ENCODE results near the gene CCDC142. TPM values are rescaled to one million over a fixed set of nuclear protein-coding genes. Genes with fewer than 3 reads are reported as not detected.
"Not testable (repeated sequence)": the region's sequence is repeated elsewhere in the genome, so short reads cannot be mapped to it uniquely, and the experiment has no call there.

Gene CCDC142
- polyA plus RNA-seq, 1 donor (not counting 4 experiments of a cell fraction or from before 2014, with no cell fraction given), result 4.7 TPM

GRCh38 chr2:74488643-74489481 lies 6.1 kb upstream of the CCDC142 start:
- Histone ChIP-seq H3K36me3 (ENCODE audit: control insufficient read depth in 2 of 2, extremely low read depth in 1 of 2, insufficient read depth in 2 of 2, low read length in 2 of 2) (peaks cover 29 to 45% of the 10 kb centered on the region in 2 experiments), H3K79me2 (ENCODE audit: control insufficient read depth, insufficient read depth, low read length) (peaks cover 14% of the 10 kb centered on the region), H3K9me3 (ENCODE audit: control insufficient read depth, low read depth, low read length) (no peaks in the 10 kb centered on the region), H3K4me1 (ENCODE audit: control insufficient read depth, extremely low read depth, insufficient read depth, low read length) (peaks cover 10% of the 10 kb centered on the region), H3K4me3 (ENCODE audit: control insufficient read depth in 2 of 3, extremely low read depth in 1 of 3, insufficient read depth in 2 of 3, low read depth in 1 of 3, low read length in 3 of 3) (no peak overlapping the region), H3K27me3 (ENCODE audit: control insufficient read depth, extremely low read depth, insufficient read depth, low read length) (no peaks in the 10 kb centered on the region), H3K9ac (ENCODE audit: control insufficient read depth, extremely low read depth, insufficient read depth, low read length) (no peak overlapping the region), H3K4me2 (ENCODE audit: control insufficient read depth, extremely low read depth, insufficient read depth, low read depth, low read length) (peak overlapping the region; percentile 45), H2AFZ (ENCODE audit: control insufficient read depth, low read length) (no peak overlapping the region), H3K27ac (ENCODE audit: control insufficient read depth, insufficient read depth, low read length) (no peak overlapping the region), H3K9me1 (ENCODE audit: control insufficient read depth, extremely low read depth, insufficient read depth, low read length) (no peaks in the 10 kb centered on the region), H4K20me1 (ENCODE audit: control insufficient read depth, extremely low read depth, insufficient read depth, low read length) (no peaks in the 10 kb centered on the region)
- DNase-seq (ENCODE audit: low read depth, low spot score), result no peak
- TF ChIP-seq CTCF (optimal IDR thresholded peaks at IDR 0.05 in 1 of 3, IDR thresholded peaks at IDR 0.05 in 1 of 3, conservative IDR thresholded peaks at IDR 0.05 in 1 of 3; ENCODE audit: extremely low read depth in 1 of 3, insufficient read depth in 2 of 3, low read length in 3 of 3), result no peak
- TF ChIP-seq EZH2 (IDR thresholded peaks at IDR 0.05; ENCODE audit: low read length), result no peak
- no peak for FAIRE-seq
- dilution Hi-C loops (cut with MboI; ENCODE audit: extremely low pct_ligation_motif_present, low sequenced_read_pairs), result no loop called here

- Histone ChIP-seq H3K9me3 (ENCODE audit: control insufficient read depth, low read depth, low read length) (no peaks in the 10 kb centered on the region), H3K27me3 (ENCODE audit: control insufficient read depth, extremely low read depth, insufficient read depth, low read length) (no peaks in the 10 kb centered on the region), H4K20me1 (ENCODE audit: control insufficient read depth, extremely low read depth, insufficient read depth, low read length) (no peaks in the 10 kb centered on the region), H3K4me2 (ENCODE audit: control insufficient read depth, extremely low read depth, insufficient read depth, low read depth, low read length) (no peak overlapping the region), H3K27ac (ENCODE audit: control insufficient read depth, insufficient read depth, low read length) (no peak overlapping the region), H2AFZ (ENCODE audit: control insufficient read depth, low read length) (no peak overlapping the region), H3K9ac (ENCODE audit: control insufficient read depth, extremely low read depth, insufficient read depth, low read length) (no peak overlapping the region), H3K4me1 (ENCODE audit: control insufficient read depth, extremely low read depth, insufficient read depth, low read length) (peaks cover 24% of the 10 kb centered on the region), H3K4me3 (ENCODE audit: control insufficient read depth in 2 of 3, extremely low read depth in 1 of 3, insufficient read depth in 2 of 3, low read depth in 1 of 3, low read length in 3 of 3) (no peak overlapping the region), H3K79me2 (ENCODE audit: control insufficient read depth, insufficient read depth, low read length) (peaks cover 33% of the 10 kb centered on the region), H3K9me1 (ENCODE audit: control insufficient read depth, extremely low read depth, insufficient read depth, low read length) (no peaks in the 10 kb centered on the region), H3K36me3 (ENCODE audit: control insufficient read depth in 2 of 2, extremely low read depth in 1 of 2, insufficient read depth in 2 of 2, low read length in 2 of 2) (peaks cover 11 to 20% of the 10 kb centered on the region in 2 experiments)
- FAIRE-seq (no peak), DNase-seq (ENCODE audit: low read depth, low spot score) (no peak)
- no peak for TF ChIP-seq EZH2 (IDR thresholded peaks at IDR 0.05; ENCODE audit: low read length)
- no peak for TF ChIP-seq CTCF (optimal IDR thresholded peaks at IDR 0.05 in 1 of 3, IDR thresholded peaks at IDR 0.05 in 1 of 3, conservative IDR thresholded peaks at IDR 0.05 in 1 of 3; ENCODE audit: extremely low read depth in 1 of 3, insufficient read depth in 2 of 3, low read length in 3 of 3)
- dilution Hi-C loops (cut with MboI; ENCODE audit: extremely low pct_ligation_motif_present, low sequenced_read_pairs), result no loop called here
Observed at GRCh38 chr2:74486141-74486540, 3.3 kb upstream of the CCDC142 start.

- peaks cover 24% of the 10 kb centered on the region for H3K4me1 ChIP-seq (ENCODE audit: control insufficient read depth, extremely low read depth, insufficient read depth, low read length)
- peak overlapping the region; percentile 84 for H3K4me2 ChIP-seq (ENCODE audit: control insufficient read depth, extremely low read depth, insufficient read depth, low read depth, low read length)
- peak overlapping the region; percentile 82 for H3K27ac ChIP-seq (ENCODE audit: control insufficient read depth, insufficient read depth, low read length)
- peaks cover 35% of the 10 kb centered on the region for H3K79me2 ChIP-seq (ENCODE audit: control insufficient read depth, insufficient read depth, low read length)
- peak overlapping the region; percentile 84 for H3K9ac ChIP-seq (ENCODE audit: control insufficient read depth, extremely low read depth, insufficient read depth, low read length)
- DNase-seq (ENCODE audit: low read depth, low spot score); H3K36me3 ChIP-seq (ENCODE audit: control insufficient read depth in 2 of 2, extremely low read depth in 1 of 2, insufficient read depth in 2 of 2, low read length in 2 of 2); H3K27me3 ChIP-seq (ENCODE audit: control insufficient read depth, extremely low read depth, insufficient read depth, low read length); dilution Hi-C loops (cut with MboI; ENCODE audit: extremely low pct_ligation_motif_present, low sequenced_read_pairs); H3K9me1 ChIP-seq (ENCODE audit: control insufficient read depth, extremely low read depth, insufficient read depth, low read length); H3K9me3 ChIP-seq (ENCODE audit: control insufficient read depth, low read depth, low read length); H4K20me1 ChIP-seq (ENCODE audit: control insufficient read depth, extremely low read depth, insufficient read depth, low read length); FAIRE-seq: not testable (repeated sequence)
- H2AFZ ChIP-seq (ENCODE audit: control insufficient read depth, low read length), result peak overlapping the region; percentile 97
- H3K4me3 ChIP-seq (ENCODE audit: control insufficient read depth in 2 of 3, extremely low read depth in 1 of 3, insufficient read depth in 2 of 3, low read depth in 1 of 3, low read length in 3 of 3), result peak overlapping the region; percentile 92 to 97 (median 95)
Observed at GRCh38 chr2:74483675-74484164, 922 bp upstream of the CCDC142 start.

Data from keratinocyte (primary cell).